Measurements from ENCODE around the gene IBSP.

IBSP gene

GRCh38 chr4:87802858-87803257, 3.5 kb downstream of the IBSP start:
- Histone ChIP-seq H3K4me2 (ENCODE audit: low read depth, low read length, poor library complexity, severe bottlenecking) (no peak overlapping the region), H3K9me3 (ENCODE audit: insufficient read depth, low read depth, low read length) (no peaks in the 10 kb centered on the region), H3K27me3 (ENCODE audit: insufficient read depth, low read length, poor library complexity, severe bottlenecking) (no peaks in the 10 kb centered on the region), H3K36me3 (ENCODE audit: insufficient read depth, low read length) (no peaks in the 10 kb centered on the region), H4K20me1 (ENCODE audit: insufficient read depth, low read length, poor library complexity, severe bottlenecking) (no peaks in the 10 kb centered on the region), H3K4me3 (ENCODE audit: low read length, poor library complexity, severe bottlenecking) (no peak overlapping the region), H3K9me2 (replicated peaks; ENCODE audit: low read depth, low read length) (no peaks in the 10 kb centered on the region), H3K79me2 (ENCODE audit: insufficient read depth, low read length) (no peaks in the 10 kb centered on the region), H2AFZ (ENCODE audit: low read length) (no peak overlapping the region), H3K4me1 (ENCODE audit: insufficient read depth, low read length, poor library complexity, severe bottlenecking) (no peaks in the 10 kb centered on the region), H3K9ac (ENCODE audit: low read depth, low read length, poor library complexity, severe bottlenecking) (no peak overlapping the region), H3F3A (ENCODE audit: low read depth) (no peaks in the 10 kb centered on the region)
- TF ChIP-seq EZH2phosphoT487 (IDR thresholded peaks at IDR 0.05; ENCODE audit: borderline replicate concordance) (no peak), CTCF (conservative IDR thresholded peaks at IDR 0.05; ENCODE audit: low read length) (no peak)

GRCh38 chr4:87803421-87803820, 4.1 kb downstream of the IBSP start:
- Histone ChIP-seq H4K20me1 (ENCODE audit: insufficient read depth, low read length, poor library complexity, severe bottlenecking) (no peaks in the 10 kb centered on the region), H3K79me2 (ENCODE audit: insufficient read depth, low read length) (no peaks in the 10 kb centered on the region), H3K9me3 (ENCODE audit: insufficient read depth, low read depth, low read length) (no peaks in the 10 kb centered on the region), H3F3A (ENCODE audit: low read depth) (no peaks in the 10 kb centered on the region), H3K4me2 (ENCODE audit: low read depth, low read length, poor library complexity, severe bottlenecking) (no peak overlapping the region), H3K36me3 (ENCODE audit: insufficient read depth, low read length) (no peaks in the 10 kb centered on the region), H3K9me2 (replicated peaks; ENCODE audit: low read depth, low read length) (no peaks in the 10 kb centered on the region), H3K27me3 (ENCODE audit: insufficient read depth, low read length, poor library complexity, severe bottlenecking) (no peaks in the 10 kb centered on the region), H3K4me1 (ENCODE audit: insufficient read depth, low read length, poor library complexity, severe bottlenecking) (no peaks in the 10 kb centered on the region), H3K9ac (ENCODE audit: low read depth, low read length, poor library complexity, severe bottlenecking) (no peak overlapping the region), H3K4me3 (ENCODE audit: low read length, poor library complexity, severe bottlenecking) (no peak overlapping the region), H2AFZ (ENCODE audit: low read length) (no peak overlapping the region)
- TF ChIP-seq CTCF (conservative IDR thresholded peaks at IDR 0.05; ENCODE audit: low read length) (no peak), EZH2phosphoT487 (IDR thresholded peaks at IDR 0.05; ENCODE audit: borderline replicate concordance) (no peak)

GRCh38 chr4:87804871-87805270, 5.5 kb downstream of the IBSP start:
- H3K79me2 ChIP-seq (ENCODE audit: insufficient read depth, low read length): no peaks in the 10 kb centered on the region
- TF ChIP-seq EZH2phosphoT487 (IDR thresholded peaks at IDR 0.05; ENCODE audit: borderline replicate concordance): no peak
- H3K36me3 ChIP-seq (ENCODE audit: insufficient read depth, low read length): no peaks in the 10 kb centered on the region
- no peaks in the 10 kb centered on the region for H3K27me3 ChIP-seq (ENCODE audit: insufficient read depth, low read length, poor library complexity, severe bottlenecking)
- no peak overlapping the region for H2AFZ ChIP-seq (ENCODE audit: low read length)
- H3K9me3 ChIP-seq (ENCODE audit: insufficient read depth, low read depth, low read length): no peaks in the 10 kb centered on the region
- H3F3A ChIP-seq (ENCODE audit: low read depth): no peaks in the 10 kb centered on the region
- H3K9me2 ChIP-seq (replicated peaks; ENCODE audit: low read depth, low read length): no peaks in the 10 kb centered on the region
- H3K9ac ChIP-seq (ENCODE audit: low read depth, low read length, poor library complexity, severe bottlenecking): no peak overlapping the region
- H4K20me1 ChIP-seq (ENCODE audit: insufficient read depth, low read length, poor library complexity, severe bottlenecking): no peaks in the 10 kb centered on the region
- H3K4me3 ChIP-seq (ENCODE audit: low read length, poor library complexity, severe bottlenecking): no peak overlapping the region
- H3K4me1 ChIP-seq (ENCODE audit: insufficient read depth, low read length, poor library complexity, severe bottlenecking): no peaks in the 10 kb centered on the region
- no peak overlapping the region for H3K4me2 ChIP-seq (ENCODE audit: low read depth, low read length, poor library complexity, severe bottlenecking)

GRCh38 chr4:87805971-87806370, 6.6 kb downstream of the IBSP start:
- Histone ChIP-seq H2AFZ (ENCODE audit: low read length) (no peak overlapping the region), H4K20me1 (ENCODE audit: insufficient read depth, low read length, poor library complexity, severe bottlenecking) (no peaks in the 10 kb centered on the region), H3K4me1 (ENCODE audit: insufficient read depth, low read length, poor library complexity, severe bottlenecking) (no peaks in the 10 kb centered on the region), H3K9me3 (ENCODE audit: insufficient read depth, low read depth, low read length) (no peaks in the 10 kb centered on the region), H3K36me3 (ENCODE audit: insufficient read depth, low read length) (no peaks in the 10 kb centered on the region), H3K4me3 (ENCODE audit: low read length, poor library complexity, severe bottlenecking) (no peak overlapping the region), H3K9me2 (replicated peaks; ENCODE audit: low read depth, low read length) (no peaks in the 10 kb centered on the region), H3F3A (ENCODE audit: low read depth) (no peaks in the 10 kb centered on the region), H3K4me2 (ENCODE audit: low read depth, low read length, poor library complexity, severe bottlenecking) (no peak overlapping the region), H3K27me3 (ENCODE audit: insufficient read depth, low read length, poor library complexity, severe bottlenecking) (no peaks in the 10 kb centered on the region), H3K79me2 (ENCODE audit: insufficient read depth, low read length) (no peaks in the 10 kb centered on the region), H3K9ac (ENCODE audit: low read depth, low read length, poor library complexity, severe bottlenecking) (no peak overlapping the region)
- TF ChIP-seq CTCF (conservative IDR thresholded peaks at IDR 0.05; ENCODE audit: low read length): no peak
- TF ChIP-seq EZH2phosphoT487 (IDR thresholded peaks at IDR 0.05; ENCODE audit: borderline replicate concordance): no peak
